ENCODE data around the gene LRRTM4. TPM values are rescaled to one million over a fixed set of nuclear protein-coding genes. Genes with fewer than 3 reads are reported as not detected.

LRRTM4 gene
- total and polyA plus RNA-seq, 2 experiments from 2014 or later, result 0.44 to 6.5 TPM

- Histone ChIP-seq H3K79me2 (no peaks in the 10 kb centered on the region), H3K27me3 (no peaks in the 10 kb centered on the region), H3K27ac (no peak overlapping the region), H2AFZ (no peak overlapping the region), H3K9me3 (ENCODE audit: low read depth) (no peaks in the 10 kb centered on the region), H3K9me2 (replicated peaks; ENCODE audit: insufficient read depth) (no peaks in the 10 kb centered on the region), H3K4me1 (ENCODE audit: insufficient read depth) (no peaks in the 10 kb centered on the region), H3K4me2 (no peak overlapping the region), H3K4me3 (no peak overlapping the region), H4K20me1 (ENCODE audit: insufficient read depth, poor library complexity, severe bottlenecking) (no peaks in the 10 kb centered on the region), H3K36me3 (replicated peaks; ENCODE audit: insufficient read depth, low read depth) (no peaks in the 10 kb centered on the region)
- DNase-seq (ENCODE audit: low spot score), result peak; percentile 57
- TF ChIP-seq CTCF (IDR thresholded peaks at IDR 0.05; ENCODE audit: poor library complexity), result no peak
- no peak for TF ChIP-seq EZH2 (IDR thresholded peaks at IDR 0.05; ENCODE audit: borderline replicate concordance)
- WGBS (ENCODE audit: low lambda C conversion rate, missing lambda C conversion rate), result 72% methylated on average over 1 of the region's 1 CpG
These were observed 293.8 kb downstream of the LRRTM4 start for GRCh38 chr2:77228391-77228790.

DNA sequence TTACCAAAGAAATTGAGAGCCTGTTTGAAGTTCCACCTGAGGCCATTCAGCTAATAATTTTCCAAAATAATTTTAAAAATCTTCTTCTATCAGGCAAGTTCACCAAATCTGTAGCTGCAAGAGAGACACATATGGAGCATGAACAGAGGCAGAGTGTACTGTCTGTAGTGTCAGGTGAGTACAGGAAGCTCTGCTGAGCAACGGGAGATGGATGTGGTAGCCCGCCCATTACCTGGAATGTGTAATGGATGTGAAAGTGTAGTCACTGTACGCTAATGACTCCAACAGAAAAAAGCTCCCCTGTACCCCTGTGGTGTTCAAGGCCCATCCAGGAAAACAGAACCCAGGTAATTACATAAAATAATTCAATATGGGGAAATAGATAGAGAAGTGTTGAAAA lies 311.5 kb downstream of the LRRTM4 start:
- DNase-seq (ENCODE audit: low spot score), result no peak
- no peak overlapping the region for H3K4me2 ChIP-seq
- no peaks in the 10 kb centered on the region for H4K20me1 ChIP-seq (ENCODE audit: insufficient read depth, poor library complexity, severe bottlenecking)
- H3K27ac ChIP-seq, result no peak overlapping the region
- no peaks in the 10 kb centered on the region for H3K27me3 ChIP-seq
- no peaks in the 10 kb centered on the region for H3K79me2 ChIP-seq
- no peaks in the 10 kb centered on the region for H3K9me2 ChIP-seq (replicated peaks; ENCODE audit: insufficient read depth)
- no peaks in the 10 kb centered on the region for H3K4me1 ChIP-seq (ENCODE audit: insufficient read depth)
- no peaks in the 10 kb centered on the region for H3K9me3 ChIP-seq (ENCODE audit: low read depth)
- no peaks in the 10 kb centered on the region for H3K36me3 ChIP-seq (replicated peaks; ENCODE audit: insufficient read depth, low read depth)
- no peak overlapping the region for H2AFZ ChIP-seq
- no peak for TF ChIP-seq EZH2 (IDR thresholded peaks at IDR 0.05; ENCODE audit: borderline replicate concordance)
- no peak for TF ChIP-seq CTCF (IDR thresholded peaks at IDR 0.05; ENCODE audit: poor library complexity)
- TF ChIP-seq EZH2phosphoT487 (IDR thresholded peaks at IDR 0.05; ENCODE audit: low read depth, severe bottlenecking, unreplicated experiment), result no peak
- whole genome bisulfite sequencing (ENCODE audit: low lambda C conversion rate, missing lambda C conversion rate), result 76% methylated on average over 3 of the region's 3 CpGs
- no peak overlapping the region for H3K4me3 ChIP-seq

DNA sequence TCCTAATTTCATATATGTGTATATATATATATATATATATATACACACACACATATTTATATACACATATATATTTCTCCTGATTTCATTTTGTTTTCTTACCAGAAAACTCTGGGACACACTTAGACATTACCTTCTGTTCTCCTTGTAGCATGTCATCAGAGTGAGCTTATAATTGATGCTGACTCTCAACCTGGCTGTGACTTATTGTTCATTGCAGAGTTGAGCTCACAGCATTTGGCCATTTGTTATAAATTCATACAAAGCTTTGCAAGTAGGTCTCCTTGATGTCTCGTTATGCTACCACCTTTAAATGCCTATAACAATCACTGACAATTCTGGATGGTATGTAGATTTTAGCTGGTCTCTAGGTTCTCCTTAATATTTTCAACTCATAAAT lies 314.8 kb downstream of the LRRTM4 start:
- Histone ChIP-seq H2AFZ (no peak overlapping the region), H3K27me3 (no peaks in the 10 kb centered on the region), H3K4me2 (no peak overlapping the region), H3K79me2 (no peaks in the 10 kb centered on the region), H4K20me1 (ENCODE audit: insufficient read depth, poor library complexity, severe bottlenecking) (no peaks in the 10 kb centered on the region), H3K9me3 (ENCODE audit: low read depth) (no peaks in the 10 kb centered on the region), H3K4me3 (no peak overlapping the region), H3K27ac (no peak overlapping the region), H3K4me1 (ENCODE audit: insufficient read depth) (no peaks in the 10 kb centered on the region), H3K9me2 (replicated peaks; ENCODE audit: insufficient read depth) (no peaks in the 10 kb centered on the region), H3K36me3 (replicated peaks; ENCODE audit: insufficient read depth, low read depth) (no peaks in the 10 kb centered on the region)
- no peak for TF ChIP-seq EZH2 (IDR thresholded peaks at IDR 0.05; ENCODE audit: borderline replicate concordance)
- no peak for TF ChIP-seq CTCF (IDR thresholded peaks at IDR 0.05; ENCODE audit: poor library complexity)
- TF ChIP-seq EZH2phosphoT487 (IDR thresholded peaks at IDR 0.05; ENCODE audit: low read depth, severe bottlenecking, unreplicated experiment), result no peak
- DNase-seq (ENCODE audit: low spot score), result no peak
- 96% methylated on average over 1 of the region's 1 CpG for WGBS (ENCODE audit: low lambda C conversion rate, missing lambda C conversion rate)

- H3K36me3 ChIP-seq (replicated peaks; ENCODE audit: insufficient read depth, low read depth), result no peaks in the 10 kb centered on the region
- no peaks in the 10 kb centered on the region for H4K20me1 ChIP-seq (ENCODE audit: insufficient read depth, poor library complexity, severe bottlenecking)
- TF ChIP-seq CTCF (IDR thresholded peaks at IDR 0.05; ENCODE audit: poor library complexity) (no peak), EZH2phosphoT487 (IDR thresholded peaks at IDR 0.05; ENCODE audit: low read depth, severe bottlenecking, unreplicated experiment) (no peak), EZH2 (IDR thresholded peaks at IDR 0.05; ENCODE audit: borderline replicate concordance) (no peak)
- no peaks in the 10 kb centered on the region for H3K9me3 ChIP-seq (ENCODE audit: low read depth)
- no peak overlapping the region for H2AFZ ChIP-seq
- WGBS (ENCODE audit: low lambda C conversion rate, missing lambda C conversion rate), result 86% methylated on average over 2 of the region's 2 CpGs
- no peak for DNase-seq (ENCODE audit: low spot score)
- H3K9me2 ChIP-seq (replicated peaks; ENCODE audit: insufficient read depth), result no peaks in the 10 kb centered on the region
- H3K4me2 ChIP-seq, result no peak overlapping the region
- H3K79me2 ChIP-seq, result no peaks in the 10 kb centered on the region
- H3K4me1 ChIP-seq (ENCODE audit: insufficient read depth), result no peaks in the 10 kb centered on the region
- no peak overlapping the region for H3K4me3 ChIP-seq
- no peaks in the 10 kb centered on the region for H3K27me3 ChIP-seq
- no peak overlapping the region for H3K27ac ChIP-seq
These were observed 320.4 kb downstream of the LRRTM4 start for GRCh38 chr2:77201755-77202154.

Data from hepatocyte (in vitro differentiated cells).